Right lobe of liver (tissue), 6 donors: Measurements from ENCODE around the gene SNX8. TPM values are rescaled to one million over a fixed set of nuclear protein-coding genes. Genes with fewer than 3 reads are reported as not detected.
"Not testable (repeated sequence)": the region's sequence is repeated elsewhere in the genome, so short reads cannot be mapped to it uniquely, and the experiment has no call there.

Experiments used
- ATAC-seq, 4 donors: fragments of 200-7000 bp; cut with Tn5 transposase; one replicate each; pipeline ENCODE4 v1.9.1; 2020; ENCODE audit warnings: mild to moderate bottlenecking in 4 of 4, moderate library complexity in 4 of 4
- DNase-seq, 3 donors: peaks; one replicate each; pipeline ENCODE4 v3.0.0-alpha.2; 2020
- H3K27ac ChIP-seq, 3 donors: fragments of 200-600 bp; one replicate each; pipeline ENCODE4 v1.8.0; 2022
- H3K27me3 ChIP-seq, 2 donors: fragments of 200-600 bp; one replicate each; pipeline ENCODE4 v1.8.0; 2022
- H3K36me3 ChIP-seq, 4 donors: fragments of 200-600 bp; sonication (generic) in 1 of 4; one replicate each; pipeline versions ENCODE4 v1.5.1 to v1.8.0; 2017 to 2022; ENCODE audit warnings: control low read depth in 1 of 4
- H3K4me1 ChIP-seq, 4 donors: fragments of 200-600 bp; sonication (generic) in 1 of 4; one replicate each; pipeline versions ENCODE4 v1.5.1 to v1.8.0; 2017 to 2022; ENCODE audit warnings: control low read depth in 1 of 4
- H3K4me3 ChIP-seq, 3 donors: fragments of 200-600 bp; one replicate each; pipeline ENCODE4 v1.8.0; 2022
- H3K9me3 ChIP-seq, 4 donors: fragments of 200-600 bp; sonication (generic) in 1 of 4; one replicate each; pipeline versions ENCODE4 v1.5.1 to v1.8.0; 2017 to 2022; ENCODE audit warnings: control low read depth in 1 of 4
- CTCF ChIP-seq, 4 donors: fragments of 200-600 bp in 3 of 4; fragments of 450-650 bp in 1 of 4; IDR thresholded peaks; one replicate each; pipeline versions ENCODE4 v1.5.1 to v1.8.0; 2016 to 2022; ENCODE audit warnings: antibody characterized with exemption in 4 of 4, mild to moderate bottlenecking in 2 of 4
- POLR2A ChIP-seq: fragments of 450-650 bp; IDR thresholded peaks from one replicate; pipeline ENCODE4 v1.6.1; 2017; ENCODE audit warnings: antibody characterized with exemption, mild to moderate bottlenecking
- WGBS: methylation state at CpG from one replicate; pipeline ENCODE4 v1.1.6; 2018; ENCODE audit warnings: low coverage, low lambda C conversion rate; ENCODE audit not compliant: insufficient coverage; ENCODE audit errors: missing lambda C conversion rate; 5-methylcytosine and 5-hydroxymethylcytosine counted together
- intact Hi-C, 2 donors: fragments of 100-400 bp; cut with DNase I; formaldehyde crosslinking; loops; one replicate each; pipeline versions ENCODE4 v1.11.2 to v1.14.1; 2022
- total RNA-seq, 6 experiments: library from RNA; depleted of rRNA in 2 of 6; stranded (reverse); fragments of >200 nt in 2 of 6; fragmentation: NEBNext Ultra II Directional in 3 of 6; extraction: Animal tissue kit (Norgen Biotek cat#: 25700) in 3 of 6; gene quantifications; one replicate each; pipeline versions ENCODE4 v1.1.0 to v1.2.4, GENCODE V29; 2016 to 2023
- donor health status: DM: no; HTN: yes; CAD: no.
- donor health status: DM: no; HTN: no; CAD: no.
- donor health status: DM: no; HTN: no; CAD: no.
- donor health status: DM: no; HTN: yes; CAD: no.
- donor health status: DM: no; HTN: yes; CAD: no.

SNX8 gene
- total RNA-seq, 6 experiments from 2014 or later, result 9.1 to 26.2 (median 13.0) TPM

GRCh38 chr7:2317556-2318293 lies 3.5 kb upstream of the SNX8 start:
- no peak overlapping the region for H3K4me3 ChIP-seq
- H3K27me3 ChIP-seq, result no peaks in the 10 kb centered on the region
- H3K27ac ChIP-seq, result no peak overlapping the region
- no peak for DNase-seq
- WGBS, result 58% methylated on average over 7 of the region's 12 CpGs
- H3K4me1 ChIP-seq, result no peaks in the 10 kb centered on the region
- H3K9me3 ChIP-seq, result no peaks in the 10 kb centered on the region
- no peak for ATAC-seq
- no peaks in the 10 kb centered on the region for H3K36me3 ChIP-seq
- intact Hi-C loops, result no loop called here
- TF ChIP-seq POLR2A (no peak), CTCF (IDR thresholded peaks at IDR 0.05) (no peak)

GRCh38 chr7:2316578-2316977 lies 2.3 kb upstream of the SNX8 start:
- Histone ChIP-seq H3K4me3 (no peak overlapping the region), H3K9me3 (no peaks in the 10 kb centered on the region), H3K27ac (no peak overlapping the region), H3K4me1 (no peaks in the 10 kb centered on the region), H3K36me3 (no peaks in the 10 kb centered on the region), H3K27me3 (no peaks in the 10 kb centered on the region)
- no peak for ATAC-seq
- no peak for DNase-seq
- intact Hi-C loops, result no loop called here
- WGBS, result 57% methylated on average over 1 of the region's 1 CpG
- TF ChIP-seq POLR2A (no peak), CTCF (IDR thresholded peaks at IDR 0.05) (no peak)

GRCh38 chr7:2315787-2316186 lies 1.5 kb upstream of the SNX8 start:
- no peak overlapping the region for H3K27ac ChIP-seq
- DNase-seq (no peak), ATAC-seq (no peak)
- H3K9me3 ChIP-seq, result no peaks in the 10 kb centered on the region
- H3K4me3 ChIP-seq, result no peak overlapping the region
- no peaks in the 10 kb centered on the region for H3K4me1 ChIP-seq
- no peaks in the 10 kb centered on the region for H3K27me3 ChIP-seq
- no peak for TF ChIP-seq CTCF (IDR thresholded peaks at IDR 0.05)
- no peak for TF ChIP-seq POLR2A
- intact Hi-C loops, result no loop called here
- H3K36me3 ChIP-seq, result no peaks in the 10 kb centered on the region
- WGBS, result 64% methylated on average over 1 of the region's 1 CpG

- DNase-seq, H3K27me3 ChIP-seq, H3K27ac ChIP-seq, H3K4me1 ChIP-seq, H3K9me3 ChIP-seq, intact Hi-C loops, ATAC-seq, H3K36me3 ChIP-seq: not testable (repeated sequence)
- 71% methylated on average over 3 of the region's 3 CpGs for WGBS
- peak overlapping the region in 2 of 3 donors; percentile 35 to 98 for H3K4me3 ChIP-seq
Measured at GRCh38 chr7:2314956-2315530, 802 bp upstream of the SNX8 start.

- H3K4me3 ChIP-seq, result peak overlapping the region; percentile 93 to 98 (median 97)
- no peaks in the 10 kb centered on the region for H3K9me3 ChIP-seq
- no peaks in the 10 kb centered on the region for H3K27me3 ChIP-seq
- WGBS, result 23% methylated on average over 27 of the region's 42 CpGs
- DNase-seq (no peak), ATAC-seq (peak; percentile 5 to 19 (median 17))
- TF ChIP-seq POLR2A (no peak), CTCF (IDR thresholded peaks at IDR 0.05) (no peak)
- intact Hi-C loops, result no loop called here
- no peaks in the 10 kb centered on the region for H3K36me3 ChIP-seq
- no peaks in the 10 kb centered on the region for H3K4me1 ChIP-seq
- peak overlapping the region; percentile 68 to 95 (median 76) for H3K27ac ChIP-seq
Measured at GRCh38 chr7:2313450-2314208, 612 bp downstream of the SNX8 start.
